ENCODE results near the gene TMEM242.

GRCh38 chr6:157287247-157287850 is 36.0 kb downstream of the TMEM242 start:
- TF ChIP-seq, protein P1, sequence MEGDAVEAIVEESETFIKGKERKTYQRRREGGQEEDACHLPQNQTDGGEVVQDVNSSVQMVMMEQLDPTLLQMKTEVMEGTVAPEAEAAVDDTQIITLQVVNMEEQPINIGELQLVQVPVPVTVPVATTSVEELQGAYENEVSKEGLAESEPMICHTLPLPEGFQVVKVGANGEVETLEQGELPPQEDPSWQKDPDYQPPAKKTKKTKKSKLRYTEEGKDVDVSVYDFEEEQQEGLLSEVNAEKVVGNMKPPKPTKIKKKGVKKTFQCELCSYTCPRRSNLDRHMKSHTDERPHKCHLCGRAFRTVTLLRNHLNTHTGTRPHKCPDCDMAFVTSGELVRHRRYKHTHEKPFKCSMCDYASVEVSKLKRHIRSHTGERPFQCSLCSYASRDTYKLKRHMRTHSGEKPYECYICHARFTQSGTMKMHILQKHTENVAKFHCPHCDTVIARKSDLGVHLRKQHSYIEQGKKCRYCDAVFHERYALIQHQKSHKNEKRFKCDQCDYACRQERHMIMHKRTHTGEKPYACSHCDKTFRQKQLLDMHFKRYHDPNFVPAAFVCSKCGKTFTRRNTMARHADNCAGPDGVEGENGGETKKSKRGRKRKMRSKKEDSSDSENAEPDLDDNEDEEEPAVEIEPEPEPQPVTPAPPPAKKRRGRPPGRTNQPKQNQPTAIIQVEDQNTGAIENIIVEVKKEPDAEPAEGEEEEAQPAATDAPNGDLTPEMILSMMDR (IDR thresholded peaks at IDR 0.05), result no peak
- TF ChIP-seq POLR2AphosphoS5 (IDR thresholded peaks at IDR 0.05) (no peak), EP300 (IDR thresholded peaks at IDR 0.05) (no peak)
